Gastrocnemius medialis (tissue), 4 donors: ENCODE data around the gene DNMT3L.
"Not testable (repeated sequence)": the region's sequence is repeated elsewhere in the genome, so short reads cannot be mapped to it uniquely, and the experiment has no call there.

Source experiments
- CTCF ChIP-seq, 5 experiments: fragments of 450-650 bp in 3 of 5; fragments of 200-600 bp in 2 of 5; sonication (generic) in 2 of 5; IDR thresholded peaks in 4 of 5; conservative IDR thresholded peaks in 1 of 5; 1 replicate in 4 of 5; 2 replicates in 1 of 5; pipeline ENCODE4 v1.5.1; 2016 to 2019; ENCODE audit warnings: antibody characterized with exemption in 5 of 5, mild to moderate bottlenecking in 3 of 5, moderate library complexity in 3 of 5
- POLR2A ChIP-seq, 2 donors: fragments of 450-650 bp; IDR thresholded peaks; one replicate each; pipeline ENCODE4 v1.6.1; 2017; ENCODE audit warnings: antibody characterized with exemption in 2 of 2, mild to moderate bottlenecking in 2 of 2, moderate library complexity in 2 of 2

GRCh38 chr21:44227614-44228013 is 34.1 kb downstream of the DNMT3L start:
- TF ChIP-seq CTCF (IDR thresholded peaks at IDR 0.05 in 4 of 5, conservative IDR thresholded peaks at IDR 0.05 in 1 of 5); POLR2A (IDR thresholded peaks at IDR 0.05): not testable (repeated sequence)
